ENCODE data around the gene LIPE.

DNA sequence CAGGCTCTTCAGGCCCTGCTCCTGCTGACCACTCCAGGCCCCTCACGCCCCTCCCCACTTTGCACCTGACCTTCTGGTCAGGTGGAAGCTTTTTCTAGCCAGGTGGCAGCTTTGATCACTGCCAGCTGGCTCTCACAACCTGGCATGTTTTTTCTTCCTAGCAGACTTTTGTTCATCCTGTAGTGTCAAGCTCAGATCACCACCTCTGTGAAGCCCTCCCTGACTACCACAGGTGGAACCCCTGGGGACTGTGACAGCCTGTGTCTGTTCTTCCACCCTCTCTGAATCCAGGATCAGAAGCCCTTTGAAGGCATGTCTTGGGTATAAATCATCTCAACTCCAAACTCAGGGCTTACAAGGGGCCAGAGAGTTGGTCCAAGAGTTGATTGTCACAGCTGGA lies 26.8 kb downstream of the LIPE start:
- TF ChIP-seq, protein P1, sequence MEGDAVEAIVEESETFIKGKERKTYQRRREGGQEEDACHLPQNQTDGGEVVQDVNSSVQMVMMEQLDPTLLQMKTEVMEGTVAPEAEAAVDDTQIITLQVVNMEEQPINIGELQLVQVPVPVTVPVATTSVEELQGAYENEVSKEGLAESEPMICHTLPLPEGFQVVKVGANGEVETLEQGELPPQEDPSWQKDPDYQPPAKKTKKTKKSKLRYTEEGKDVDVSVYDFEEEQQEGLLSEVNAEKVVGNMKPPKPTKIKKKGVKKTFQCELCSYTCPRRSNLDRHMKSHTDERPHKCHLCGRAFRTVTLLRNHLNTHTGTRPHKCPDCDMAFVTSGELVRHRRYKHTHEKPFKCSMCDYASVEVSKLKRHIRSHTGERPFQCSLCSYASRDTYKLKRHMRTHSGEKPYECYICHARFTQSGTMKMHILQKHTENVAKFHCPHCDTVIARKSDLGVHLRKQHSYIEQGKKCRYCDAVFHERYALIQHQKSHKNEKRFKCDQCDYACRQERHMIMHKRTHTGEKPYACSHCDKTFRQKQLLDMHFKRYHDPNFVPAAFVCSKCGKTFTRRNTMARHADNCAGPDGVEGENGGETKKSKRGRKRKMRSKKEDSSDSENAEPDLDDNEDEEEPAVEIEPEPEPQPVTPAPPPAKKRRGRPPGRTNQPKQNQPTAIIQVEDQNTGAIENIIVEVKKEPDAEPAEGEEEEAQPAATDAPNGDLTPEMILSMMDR (IDR thresholded peaks at IDR 0.05) = no peak
- TF ChIP-seq ZFX (IDR thresholded peaks at IDR 0.05; ENCODE audit: borderline replicate concordance) = no peak
